GM10248 (cell line): Measurements from ENCODE around the gene LAMTOR3.
A peak's percentile ranks its signal among the peaks of the same experiment; 100 is the strongest.

Source experiments
- CTCF ChIA-PET: fragments of 300-600 bp; sonication (Branson Sonifier 250); formaldehyde crosslinking; extraction: SDS; loops from one replicate; lab custom pipeline; 2021; ENCODE audit warnings: antibody characterized with exemption; lab: Yijun Ruan, JAX
- POLR2A ChIA-PET: fragments of 350-650 bp; sonication (Branson Sonifier 250); formaldehyde crosslinking; extraction: SDS; loops from one replicate; lab custom pipeline; 2020; ENCODE audit warnings: antibody characterized with exemption; lab: Yijun Ruan, JAX
- DNase-seq: peaks from one replicate; pipeline ENCODE4 v3.0.0; 2012; ENCODE audit errors: extremely low spot score
- TF ChIP-seq, protein P1 (sequence below): IDR thresholded peaks from 2 replicates; pipeline ENCODE4 v1.5.1; 2012; ENCODE audit warnings: mild to moderate bottlenecking, low read depth; ENCODE audit errors: extremely low read depth, missing control alignments, control extremely low read depth

The LAMTOR3 gene

GRCh38 chr4:99860521-99860920, 33.7 kb downstream of the LAMTOR3 start:
- ChIA-PET CTCF (interaction anchor here (1.5 kb wide), 2 partner anchors 33 to 49 kb away, joined by 3 read pairs; no protein-coding TSS in a partner anchor), POLR2A (no interaction called here)
- no peak for DNase-seq
- TF ChIP-seq, protein P1, sequence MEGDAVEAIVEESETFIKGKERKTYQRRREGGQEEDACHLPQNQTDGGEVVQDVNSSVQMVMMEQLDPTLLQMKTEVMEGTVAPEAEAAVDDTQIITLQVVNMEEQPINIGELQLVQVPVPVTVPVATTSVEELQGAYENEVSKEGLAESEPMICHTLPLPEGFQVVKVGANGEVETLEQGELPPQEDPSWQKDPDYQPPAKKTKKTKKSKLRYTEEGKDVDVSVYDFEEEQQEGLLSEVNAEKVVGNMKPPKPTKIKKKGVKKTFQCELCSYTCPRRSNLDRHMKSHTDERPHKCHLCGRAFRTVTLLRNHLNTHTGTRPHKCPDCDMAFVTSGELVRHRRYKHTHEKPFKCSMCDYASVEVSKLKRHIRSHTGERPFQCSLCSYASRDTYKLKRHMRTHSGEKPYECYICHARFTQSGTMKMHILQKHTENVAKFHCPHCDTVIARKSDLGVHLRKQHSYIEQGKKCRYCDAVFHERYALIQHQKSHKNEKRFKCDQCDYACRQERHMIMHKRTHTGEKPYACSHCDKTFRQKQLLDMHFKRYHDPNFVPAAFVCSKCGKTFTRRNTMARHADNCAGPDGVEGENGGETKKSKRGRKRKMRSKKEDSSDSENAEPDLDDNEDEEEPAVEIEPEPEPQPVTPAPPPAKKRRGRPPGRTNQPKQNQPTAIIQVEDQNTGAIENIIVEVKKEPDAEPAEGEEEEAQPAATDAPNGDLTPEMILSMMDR = no peak

- ChIA-PET POLR2A (no interaction called here), CTCF (interaction anchor here (1.0 to 1.5 kb wide), 3 partner anchors 8 to 48 kb away, joined by 3 to 8 read pairs (median 3); no protein-coding TSS in a partner anchor)
- TF ChIP-seq, protein P1 = no peak
- no peak for DNase-seq
Observed at GRCh38 chr4:99859618-99860017, 34.6 kb downstream of the LAMTOR3 start.

DNA sequence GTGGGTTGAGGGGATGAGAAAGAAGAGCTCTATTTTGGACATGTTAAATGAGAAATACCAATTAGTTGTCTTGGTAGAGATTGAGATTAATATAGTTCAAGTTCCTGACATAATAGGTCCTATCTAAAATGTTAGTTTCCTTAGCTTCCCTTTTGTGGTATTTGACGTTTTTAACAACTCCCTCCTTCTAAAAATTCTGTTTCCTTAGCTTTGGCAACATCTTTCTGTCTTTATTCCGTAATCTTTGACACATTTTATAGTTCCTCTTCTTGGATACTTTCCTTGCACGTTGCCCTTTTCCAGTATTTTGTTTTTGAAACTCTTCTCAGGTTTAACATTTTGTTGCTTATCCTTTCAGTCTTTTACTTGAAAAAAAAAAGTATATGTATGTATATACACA, 36.9 kb downstream of the LAMTOR3 start:
- ChIA-PET POLR2A (interaction anchor here (0.7 kb wide), 1 partner anchor 226 kb away, joined by 3 read pairs; no protein-coding TSS in a partner anchor), CTCF (interaction anchor here (1.1 to 3.0 kb wide), 6 partner anchors 9 to 46 kb away, joined by 3 to 17 read pairs (median 4); no protein-coding TSS in a partner anchor)
- no peak for DNase-seq
- TF ChIP-seq, protein P1 = no peak

DNA sequence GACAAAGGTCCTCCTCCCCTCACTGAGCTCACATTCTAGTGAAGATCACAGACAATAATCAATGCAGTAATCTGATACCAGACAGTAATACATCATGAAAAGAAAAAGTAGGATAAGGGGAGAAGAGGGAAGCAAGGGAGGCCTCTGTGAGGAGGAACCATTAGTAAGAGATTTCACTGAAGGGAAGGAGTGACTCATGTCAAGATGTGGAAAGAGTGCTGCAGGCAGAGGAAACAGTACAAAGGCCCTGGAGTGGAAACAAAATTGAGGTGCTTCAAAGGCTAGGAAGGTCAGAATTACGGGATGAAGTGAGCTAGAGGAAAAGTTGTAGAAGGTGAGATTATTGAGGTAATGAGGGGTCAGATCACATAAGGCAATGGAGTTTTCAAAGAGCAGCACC, 38.1 kb downstream of the LAMTOR3 start:
- ChIA-PET CTCF (interaction anchor here (1.0 to 3.0 kb wide), 4 partner anchors 37 to 92 kb away, joined by 4 to 17 read pairs (median 6); no protein-coding TSS in a partner anchor), POLR2A (no interaction called here)
- no peak for DNase-seq
- TF ChIP-seq, protein P1 = no peak

DNA sequence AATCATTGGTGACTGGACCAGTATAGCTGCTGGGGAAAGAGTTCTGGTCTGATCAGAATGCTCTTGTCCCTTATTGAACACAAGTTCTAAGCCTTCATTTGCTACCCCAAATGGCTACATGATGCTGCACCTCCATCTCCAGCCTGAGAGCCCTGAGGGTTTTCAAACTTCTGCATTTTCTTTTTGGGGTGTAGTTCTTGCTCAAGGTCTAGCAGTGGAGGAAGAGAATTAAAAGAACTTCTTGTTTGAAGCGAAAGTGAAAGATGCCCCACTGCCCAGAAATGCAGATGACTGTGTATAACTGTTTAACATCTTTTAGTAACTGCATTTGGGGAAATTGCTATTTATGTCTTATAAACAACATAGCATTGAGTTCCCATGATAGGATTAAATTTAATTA, 38.5 kb downstream of the LAMTOR3 start:
- ChIA-PET CTCF (interaction anchor here (1.0 to 3.0 kb wide), 3 partner anchors 44 to 93 kb away, joined by 4 to 17 read pairs (median 7); no protein-coding TSS in a partner anchor), POLR2A (no interaction called here)
- DNase-seq = peak; percentile 29
- TF ChIP-seq, protein P1 = no peak

DNA sequence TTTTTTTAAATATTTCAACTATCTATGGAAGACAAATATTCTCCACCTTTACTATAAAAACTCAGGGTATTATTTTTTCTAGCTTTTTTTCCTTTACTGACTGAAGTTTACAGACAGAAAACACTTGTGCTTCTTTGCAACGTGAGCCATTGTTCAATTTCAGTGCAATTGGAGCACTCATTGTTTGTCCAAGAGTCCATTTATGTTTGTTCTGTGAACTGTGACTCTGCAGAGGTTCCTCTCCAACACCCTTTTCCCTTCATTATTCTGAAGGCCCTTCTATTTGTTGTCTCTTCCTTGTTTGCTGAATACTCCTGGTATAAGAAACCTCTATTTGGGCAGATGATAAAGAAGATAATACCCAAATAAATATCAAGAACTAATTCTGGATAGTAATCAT, 40.2 kb downstream of the LAMTOR3 start:
- TF ChIP-seq, protein P1 = no peak
- ChIA-PET CTCF (interaction anchor here (0.8 to 2.5 kb wide), 5 partner anchors 24 to 46 kb away, joined by 3 to 8 read pairs (median 3); no protein-coding TSS in a partner anchor), POLR2A (no interaction called here)
- no peak for DNase-seq
